Left renal pelvis (tissue), 4 donors: ENCODE results near the gene RIOK3. TPM values are rescaled to one million over a fixed set of nuclear protein-coding genes. Genes with fewer than 3 reads are reported as not detected.

Experiments used
- DNase-seq, 4 donors: peaks; one replicate each; pipeline ENCODE4 v3.0.0-alpha.2; 2013; ENCODE audit warnings: low read depth in 4 of 4, low spot score in 3 of 4
- polyA plus RNA-seq, 4 donors: library from polyadenylated mRNA; unstranded; fragments of 120-200 nt; gene quantifications; one replicate each; pipeline ENCODE4 v1.2.1, GENCODE V29; 2013; ENCODE audit not compliant: insufficient read length in 4 of 4

Gene RIOK3
- polyA plus RNA-seq, 4 donors = 66.7 to 86.8 (median 77.9) TPM

- peak in 1 of 4 donors; percentile 30 for DNase-seq
Observed at GRCh38 chr18:23526501-23527063, 73.5 kb downstream of the RIOK3 start.

- DNase-seq = no peak
Observed at GRCh38 chr18:23528580-23529472, 75.7 kb downstream of the RIOK3 start.

- no peak for DNase-seq
Observed at GRCh38 chr18:23529604-23530003, 76.5 kb downstream of the RIOK3 start.

- no peak for DNase-seq
Observed at GRCh38 chr18:23530195-23530594, 77.1 kb downstream of the RIOK3 start.

GRCh38 chr18:23531912-23532311, 78.8 kb downstream of the RIOK3 start:
- no peak for DNase-seq

Other genes with a start within 250 kb of the RIOK3 start
- gene RMC1, start 50.2 kb downstream of the RIOK3 start, polyA plus RNA-seq = 10 to 100 TPM; 14.9 to 29.9 (median 26.4) TPM
- gene NPC1, start 133.2 kb downstream of the RIOK3 start, polyA plus RNA-seq = 10 to 100 TPM; 17.4 to 26.7 (median 20.9) TPM
- 1 to 10 TPM in 3 of 4 donors, under 1 TPM in 1; 0.96 to 2.9 (median 1.0) TPM for gene ANKRD29, start 209.6 kb downstream of the RIOK3 start, polyA plus RNA-seq
- 1 to 10 TPM; 1.5 to 3.1 (median 2.5) TPM for gene LAMA3, start 236.2 kb downstream of the RIOK3 start, polyA plus RNA-seq